Esophagus (tissue), 2 donors: ENCODE data around the gene TMCO4. TPM values are rescaled to one million over a fixed set of nuclear protein-coding genes. Genes with fewer than 3 reads are reported as not detected.
"Not testable (repeated sequence)": the region's sequence is repeated elsewhere in the genome, so short reads cannot be mapped to it uniquely, and the experiment has no call there.

Experiments
- H3K27ac ChIP-seq, 2 donors: one replicate each; pipeline ENCODE4 v1.5.1; 2013; ENCODE audit warnings: low read depth in 2 of 2, mild to moderate bottlenecking in 2 of 2, inconsistent platforms in 1 of 2, low read length in 1 of 2, moderate library complexity in 1 of 2
- H3K27me3 ChIP-seq, 2 donors: one replicate each; pipeline ENCODE4 v1.6.1; 2013; ENCODE audit warnings: low read length in 2 of 2, control low read depth in 1 of 2, mild to moderate bottlenecking in 1 of 2; ENCODE audit not compliant: insufficient read depth in 2 of 2, control insufficient read depth in 1 of 2
- H3K36me3 ChIP-seq, 2 donors: one replicate each; pipeline ENCODE4 v1.6.1; 2013; ENCODE audit warnings: low read length in 1 of 2; ENCODE audit not compliant: control insufficient read depth in 2 of 2, insufficient read depth in 2 of 2
- H3K4me1 ChIP-seq, 2 donors: one replicate each; pipeline ENCODE4 v1.6.1; 2013; ENCODE audit warnings: low read length in 1 of 2; ENCODE audit not compliant: control insufficient read depth in 2 of 2, insufficient read depth in 2 of 2
- H3K4me3 ChIP-seq, 2 donors: one replicate each; pipeline ENCODE4 v1.5.1; 2013; ENCODE audit warnings: low read length in 2 of 2, mild to moderate bottlenecking in 2 of 2, low read depth in 1 of 2, moderate library complexity in 1 of 2
- H3K9me3 ChIP-seq, 2 donors: one replicate each; pipeline ENCODE4 v1.6.1; 2013; ENCODE audit warnings: mild to moderate bottlenecking in 2 of 2, low read depth in 1 of 2, low read length in 1 of 2, moderate library complexity in 1 of 2; ENCODE audit not compliant: control insufficient read depth in 2 of 2, insufficient read depth in 1 of 2
- WGBS, 2 donors: extraction: QIAGEN DNeasy Blood & Tissue Kit; methylation state at CpG; one replicate each; pipeline ENCODE4 v1.1.7; 2013; 5-methylcytosine and 5-hydroxymethylcytosine counted together
- polyA plus RNA-seq, 2 donors: library from polyadenylated mRNA; stranded (reverse); fragments of 200-250 nt; gene quantifications; one replicate each; pipeline ENCODE4 v1.2.3, GENCODE V29; 2013
- donor health status: healthy with polysubstance abuse.
- donor health status: Bipolar disorder and iron deficiency.

Gene TMCO4
- polyA plus RNA-seq, 2 donors: 14.2 to 26.2 TPM

DNA sequence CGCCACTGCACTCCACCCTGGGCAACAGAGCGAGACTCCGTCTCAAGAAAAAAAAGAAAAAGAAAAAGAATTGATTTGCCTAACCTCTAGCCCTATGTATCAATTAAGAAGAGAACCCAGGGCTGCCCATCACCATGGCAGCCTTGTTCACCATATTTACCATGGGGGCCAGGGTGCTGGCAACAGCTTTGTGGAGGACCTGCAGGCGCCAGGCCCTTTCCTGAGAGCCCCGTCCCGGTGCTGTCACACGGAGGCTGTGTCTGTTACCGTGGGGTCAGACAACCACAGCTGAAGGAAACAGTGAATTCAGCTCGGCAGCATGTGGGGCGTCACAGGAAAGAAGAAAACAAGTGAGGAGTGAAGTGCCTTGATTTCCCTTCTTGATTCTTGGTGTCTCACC, 162.1 kb downstream of the TMCO4 start:
- H3K27ac ChIP-seq: no peak overlapping the region
- peaks cover 0 to 3% of the 10 kb centered on the region in 2 donors for H3K4me1 ChIP-seq
- H3K9me3 ChIP-seq: no peaks in the 10 kb centered on the region
- H3K36me3 ChIP-seq: no peaks in the 10 kb centered on the region
- H3K4me3 ChIP-seq: no peak overlapping the region
- no peaks in the 10 kb centered on the region for H3K27me3 ChIP-seq
- 76 to 87% methylated on average over 9 to 10 of the region's 10 CpGs for WGBS, 2 donors

DNA sequence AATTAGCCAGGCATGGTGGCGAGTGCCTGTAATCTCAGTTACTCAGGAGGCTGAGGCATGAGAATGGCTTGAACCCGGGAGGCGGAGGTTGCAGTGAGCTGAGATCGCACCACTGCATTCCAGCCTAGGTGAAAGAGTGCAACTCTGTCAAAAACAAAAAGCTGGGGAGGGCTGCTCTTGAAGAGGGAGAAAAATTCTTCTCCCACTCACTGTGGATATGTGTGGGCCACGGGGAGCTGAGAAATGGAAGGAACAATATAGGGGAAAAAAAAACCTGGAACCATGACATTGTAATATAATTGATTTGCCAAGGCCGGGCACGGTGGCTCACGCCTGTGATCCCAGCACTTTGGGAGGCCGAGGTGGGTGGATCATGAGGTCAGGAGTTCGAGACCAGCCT, 163.0 kb downstream of the TMCO4 start:
- H3K27ac ChIP-seq, H3K36me3 ChIP-seq, H3K4me1 ChIP-seq, H3K9me3 ChIP-seq, H3K4me3 ChIP-seq, H3K27me3 ChIP-seq: not testable (repeated sequence)
- WGBS, 2 donors: 89 to 95% methylated on average over 10 of the region's 10 CpGs

DNA sequence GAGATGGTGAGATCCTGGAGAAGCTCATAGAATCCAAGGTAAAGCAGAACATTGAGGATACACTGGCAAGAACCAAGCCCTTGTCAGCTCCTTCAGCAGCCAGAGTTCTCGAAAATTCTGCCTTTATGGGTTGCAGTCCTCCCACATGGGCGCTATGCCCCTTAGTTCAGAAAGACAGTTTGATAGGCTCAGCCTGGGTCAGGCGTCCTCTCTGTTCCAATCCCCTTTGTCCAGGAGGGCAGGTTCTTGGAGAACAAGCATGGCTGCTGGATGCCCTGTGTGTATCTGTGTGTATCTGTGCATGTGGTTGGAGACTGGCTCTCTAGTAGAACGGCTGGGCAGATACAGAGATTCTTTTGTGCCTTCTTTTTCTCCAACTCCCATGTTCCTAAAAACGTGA, 163.7 kb downstream of the TMCO4 start:
- no peaks in the 10 kb centered on the region for H3K36me3 ChIP-seq
- H3K4me1 ChIP-seq: peaks cover 0 to 3% of the 10 kb centered on the region in 2 donors
- H3K9me3 ChIP-seq: no peaks in the 10 kb centered on the region
- no peak overlapping the region for H3K27ac ChIP-seq
- 76 to 84% methylated on average over 5 of the region's 5 CpGs for WGBS, 2 donors
- H3K27me3 ChIP-seq: no peaks in the 10 kb centered on the region
- no peak overlapping the region for H3K4me3 ChIP-seq

DNA sequence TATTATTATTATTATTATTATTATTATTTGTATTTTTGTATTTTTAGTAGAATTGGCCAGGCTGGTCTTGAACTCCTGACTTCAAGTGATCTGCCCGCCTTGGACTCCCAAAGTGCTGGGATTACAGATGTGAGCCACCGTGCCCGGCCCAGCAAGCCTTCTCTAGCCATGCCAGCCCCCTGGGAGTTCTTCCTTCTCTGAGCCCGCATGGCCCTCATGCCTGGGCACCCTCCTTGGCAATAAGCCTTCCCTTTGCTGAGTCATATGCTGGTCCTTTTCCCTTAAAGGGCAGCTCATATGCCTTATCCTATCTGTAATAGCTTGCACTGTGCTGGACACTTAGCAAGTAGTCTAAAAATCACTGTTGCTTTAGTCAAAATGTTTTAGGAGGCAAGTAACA, 164.1 kb downstream of the TMCO4 start:
- no peaks in the 10 kb centered on the region for H3K27me3 ChIP-seq
- peaks cover 0 to under 1% of the 10 kb centered on the region in 2 donors for H3K4me1 ChIP-seq
- no peak overlapping the region for H3K4me3 ChIP-seq
- no peaks in the 10 kb centered on the region for H3K36me3 ChIP-seq
- 48 to 68% methylated on average over 4 of the region's 4 CpGs for WGBS, 2 donors
- no peak overlapping the region for H3K27ac ChIP-seq
- H3K9me3 ChIP-seq: no peaks in the 10 kb centered on the region

DNA sequence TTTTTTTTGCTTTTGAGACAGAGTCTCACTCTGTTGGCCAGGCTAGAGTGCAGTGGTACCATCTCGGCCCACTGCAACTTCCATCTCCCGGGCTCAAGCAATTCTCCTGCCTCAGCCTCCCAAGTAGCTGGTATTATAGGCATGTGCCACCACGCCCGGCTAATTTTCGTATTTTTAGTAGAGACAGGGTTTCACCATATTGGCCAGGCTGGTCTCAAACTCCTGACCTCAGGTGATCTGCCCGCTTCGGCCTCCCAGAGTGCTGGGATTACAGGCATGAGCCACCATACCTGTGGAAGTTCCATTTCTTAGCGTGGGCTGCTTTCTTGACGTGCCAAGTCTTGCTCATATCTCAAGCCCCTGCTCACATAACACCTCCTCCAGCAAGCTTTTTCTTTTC, 164.7 kb downstream of the TMCO4 start:
- H3K4me1 ChIP-seq: not testable (repeated sequence)
- 93 to 96% methylated on average over 9 of the region's 9 CpGs for WGBS, 2 donors

DNA sequence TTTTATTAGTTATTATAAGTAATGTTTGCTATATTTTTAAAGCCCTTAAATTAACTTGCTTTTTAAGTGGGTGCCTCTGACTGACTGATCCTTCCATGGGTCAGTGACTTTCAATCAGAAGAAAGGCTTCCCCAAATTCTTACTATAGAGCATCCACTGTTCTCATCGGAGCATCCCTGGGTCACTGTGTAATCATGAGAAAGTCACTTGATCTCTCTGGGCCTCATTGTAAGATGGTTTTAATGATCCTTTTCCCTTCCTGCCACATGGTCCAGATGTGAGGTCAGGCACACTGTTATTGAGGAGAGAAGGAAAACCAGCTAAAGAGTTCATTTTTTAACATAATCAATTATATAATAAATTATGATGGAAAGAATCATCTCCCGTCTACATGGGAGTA, 166.6 kb downstream of the TMCO4 start:
- Histone ChIP-seq H3K4me1 (no peaks in the 10 kb centered on the region), H3K9me3 (no peaks in the 10 kb centered on the region), H3K27me3 (no peaks in the 10 kb centered on the region), H3K36me3 (no peaks in the 10 kb centered on the region), H3K4me3 (no peak overlapping the region), H3K27ac (no peak overlapping the region)
- WGBS, 2 donors: 84 to 87% methylated on average over 2 of the region's 2 CpGs

More for the DNA sequence above, 164.7 kb downstream of the TMCO4 start:
- not testable (repeated sequence) for H3K36me3 ChIP-seq, H3K4me3 ChIP-seq, H3K27ac ChIP-seq, H3K9me3 ChIP-seq, H3K27me3 ChIP-seq

Other genes with a start within 250 kb of the TMCO4 start
- gene NBL1, start 155.6 kb downstream of the TMCO4 start, polyA plus RNA-seq: 100 to 1,000 TPM in 1 of 2 donors, 10 to 100 TPM in 1; 91.7 to 111 TPM
- gene HTR6, start 135.0 kb downstream of the TMCO4 start, polyA plus RNA-seq: under 1 TPM in 1 of 2 donors, not detected in 1; 0.02 TPM
- under 1 TPM in 1 of 2 donors, not detected in 1; 0.06 TPM for gene RNF186, start 15.4 kb upstream of the TMCO4 start, polyA plus RNA-seq
- 1 to 10 TPM; 1.4 to 2.4 TPM for gene OTUD3, start 82.5 kb upstream of the TMCO4 start, polyA plus RNA-seq
- not detected for gene PLA2G2E, start 123.7 kb upstream of the TMCO4 start, polyA plus RNA-seq
- 10 to 100 TPM; 15.7 to 81.7 TPM for gene PLA2G2A, start 179.7 kb upstream of the TMCO4 start, polyA plus RNA-seq